AG10803 (cell line): ENCODE data around the gene KRT39.
A peak's percentile ranks its signal among the peaks of the same experiment; 100 is the strongest.

ENCODE experiments used
- DNase-seq: peaks from one replicate; pipeline ENCODE4 v3.0.0; 2010; ENCODE audit warnings: low read depth
- H3K4me3 ChIP-seq: 2 replicates; pipeline ENCODE4 v1.5.1; 2011; ENCODE audit warnings: mild to moderate bottlenecking, low read length, control low read depth
- TF ChIP-seq, protein P1 (sequence below): conservative IDR thresholded peaks from 2 replicates; pipeline ENCODE4 v1.5.1; 2011; ENCODE audit warnings: mild to moderate bottlenecking, low read length, control low read depth, inconsistent platforms

KRT39 gene

DNA sequence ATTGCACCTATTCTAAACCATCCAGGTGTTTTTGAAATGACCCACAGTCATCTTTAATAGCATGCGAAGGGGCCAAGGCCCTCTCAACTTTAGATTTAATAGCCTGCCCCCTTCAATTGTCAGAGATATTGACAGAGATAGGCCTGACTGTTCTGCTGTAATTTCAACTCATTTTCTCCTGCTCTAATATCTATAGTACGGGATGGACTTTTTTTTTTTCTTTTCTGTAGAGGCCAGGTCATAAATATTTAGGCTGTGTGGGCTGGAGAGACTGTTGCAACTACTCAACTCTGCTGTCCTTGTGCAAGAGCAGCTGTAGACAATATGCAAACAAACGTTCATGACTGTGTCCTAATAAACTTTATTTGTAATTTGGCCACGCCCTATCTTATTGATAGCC lies 57.0 kb downstream of the KRT39 start:
- TF ChIP-seq, protein P1, sequence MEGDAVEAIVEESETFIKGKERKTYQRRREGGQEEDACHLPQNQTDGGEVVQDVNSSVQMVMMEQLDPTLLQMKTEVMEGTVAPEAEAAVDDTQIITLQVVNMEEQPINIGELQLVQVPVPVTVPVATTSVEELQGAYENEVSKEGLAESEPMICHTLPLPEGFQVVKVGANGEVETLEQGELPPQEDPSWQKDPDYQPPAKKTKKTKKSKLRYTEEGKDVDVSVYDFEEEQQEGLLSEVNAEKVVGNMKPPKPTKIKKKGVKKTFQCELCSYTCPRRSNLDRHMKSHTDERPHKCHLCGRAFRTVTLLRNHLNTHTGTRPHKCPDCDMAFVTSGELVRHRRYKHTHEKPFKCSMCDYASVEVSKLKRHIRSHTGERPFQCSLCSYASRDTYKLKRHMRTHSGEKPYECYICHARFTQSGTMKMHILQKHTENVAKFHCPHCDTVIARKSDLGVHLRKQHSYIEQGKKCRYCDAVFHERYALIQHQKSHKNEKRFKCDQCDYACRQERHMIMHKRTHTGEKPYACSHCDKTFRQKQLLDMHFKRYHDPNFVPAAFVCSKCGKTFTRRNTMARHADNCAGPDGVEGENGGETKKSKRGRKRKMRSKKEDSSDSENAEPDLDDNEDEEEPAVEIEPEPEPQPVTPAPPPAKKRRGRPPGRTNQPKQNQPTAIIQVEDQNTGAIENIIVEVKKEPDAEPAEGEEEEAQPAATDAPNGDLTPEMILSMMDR = no peak
- DNase-seq = peak; percentile 94
- no peak overlapping the region; the same call in none of the 2 replicates for H3K4me3 ChIP-seq

DNA sequence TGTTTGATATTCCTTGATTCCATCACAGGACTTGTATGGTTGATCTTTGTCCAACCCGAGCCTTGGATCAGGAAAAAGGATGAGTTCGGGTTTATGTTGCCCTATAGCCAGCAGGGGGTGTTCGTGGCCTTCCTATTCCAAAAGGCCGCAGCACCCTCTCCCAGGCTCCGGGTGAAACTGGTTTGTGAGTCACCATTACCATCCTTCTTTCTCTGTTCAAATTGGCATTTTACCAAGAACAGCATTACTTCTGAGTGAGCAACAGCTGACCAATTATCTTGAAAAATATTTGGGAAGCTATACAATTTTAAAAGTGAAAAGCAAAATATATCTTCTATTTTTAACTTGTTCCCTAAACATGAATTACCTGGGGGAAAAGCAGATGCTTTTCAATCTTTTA lies 57.4 kb downstream of the KRT39 start:
- DNase-seq = peak; percentile 95
- TF ChIP-seq, protein P1 = peak; percentile 73
- no peak overlapping the region for H3K4me3 ChIP-seq
